ENCODE measurements around the gene UBR4.

- TF ChIP-seq JUNB (IDR thresholded peaks at IDR 0.05) (no peak), POLR2A (IDR thresholded peaks at IDR 0.05; ENCODE audit: low read length) (no peak), CEBPB (IDR thresholded peaks at IDR 0.05) (no peak), MAX (IDR thresholded peaks at IDR 0.05) (no peak), CTCF (IDR thresholded peaks at IDR 0.05) (no peak), FOXS1 (CRISPR knock-in tag; IDR thresholded peaks at IDR 0.05) (no peak), NFE2L2 (conservative IDR thresholded peaks at IDR 0.05; ENCODE audit: low read length) (no peak)
- TF ChIP-seq, protein P1, sequence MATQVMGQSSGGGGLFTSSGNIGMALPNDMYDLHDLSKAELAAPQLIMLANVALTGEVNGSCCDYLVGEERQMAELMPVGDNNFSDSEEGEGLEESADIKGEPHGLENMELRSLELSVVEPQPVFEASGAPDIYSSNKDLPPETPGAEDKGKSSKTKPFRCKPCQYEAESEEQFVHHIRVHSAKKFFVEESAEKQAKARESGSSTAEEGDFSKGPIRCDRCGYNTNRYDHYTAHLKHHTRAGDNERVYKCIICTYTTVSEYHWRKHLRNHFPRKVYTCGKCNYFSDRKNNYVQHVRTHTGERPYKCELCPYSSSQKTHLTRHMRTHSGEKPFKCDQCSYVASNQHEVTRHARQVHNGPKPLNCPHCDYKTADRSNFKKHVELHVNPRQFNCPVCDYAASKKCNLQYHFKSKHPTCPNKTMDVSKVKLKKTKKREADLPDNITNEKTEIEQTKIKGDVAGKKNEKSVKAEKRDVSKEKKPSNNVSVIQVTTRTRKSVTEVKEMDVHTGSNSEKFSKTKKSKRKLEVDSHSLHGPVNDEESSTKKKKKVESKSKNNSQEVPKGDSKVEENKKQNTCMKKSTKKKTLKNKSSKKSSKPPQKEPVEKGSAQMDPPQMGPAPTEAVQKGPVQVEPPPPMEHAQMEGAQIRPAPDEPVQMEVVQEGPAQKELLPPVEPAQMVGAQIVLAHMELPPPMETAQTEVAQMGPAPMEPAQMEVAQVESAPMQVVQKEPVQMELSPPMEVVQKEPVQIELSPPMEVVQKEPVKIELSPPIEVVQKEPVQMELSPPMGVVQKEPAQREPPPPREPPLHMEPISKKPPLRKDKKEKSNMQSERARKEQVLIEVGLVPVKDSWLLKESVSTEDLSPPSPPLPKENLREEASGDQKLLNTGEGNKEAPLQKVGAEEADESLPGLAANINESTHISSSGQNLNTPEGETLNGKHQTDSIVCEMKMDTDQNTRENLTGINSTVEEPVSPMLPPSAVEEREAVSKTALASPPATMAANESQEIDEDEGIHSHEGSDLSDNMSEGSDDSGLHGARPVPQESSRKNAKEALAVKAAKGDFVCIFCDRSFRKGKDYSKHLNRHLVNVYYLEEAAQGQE (IDR thresholded peaks at IDR 0.05) = no peak
Observed at GRCh38 chr1:19190468-19190867, 19.6 kb downstream of the UBR4 start.
